ENCODE data around the gene HDAC1. TPM values are rescaled to one million over a fixed set of nuclear protein-coding genes. Genes with fewer than 3 reads are reported as not detected.

Gene HDAC1
- polyA plus RNA-seq, 1 of the 3 experiments (the other 2 are of a cell fraction): 172 TPM

DNA sequence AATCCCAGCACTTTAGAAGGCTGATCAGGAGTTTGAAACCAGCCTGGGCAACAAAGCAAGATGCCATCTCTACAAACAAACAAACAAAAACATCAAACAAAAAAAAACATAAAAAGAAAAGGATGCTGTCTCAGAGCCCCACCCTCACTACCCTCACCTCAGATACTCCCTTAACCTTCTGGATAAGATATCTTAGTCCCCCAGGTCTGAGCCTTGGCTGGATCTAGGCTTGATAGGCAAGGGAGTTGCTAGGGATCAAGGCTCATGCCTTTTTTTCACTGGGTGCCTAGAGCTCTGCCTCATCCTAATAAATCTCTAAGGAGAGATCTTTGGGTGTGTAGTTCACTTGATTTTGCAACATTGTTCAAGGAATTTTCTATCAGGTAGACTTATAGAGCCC, 7.4 kb downstream of the HDAC1 start:
- H3K36me3 ChIP-seq (replicated peaks in 1 of 2; ENCODE audit: control insufficient read depth in 1 of 2, insufficient read depth in 2 of 2, low read length in 1 of 2): peaks cover 5 to 25% of the 10 kb centered on the region in 2 experiments
- H2AFZ ChIP-seq (ENCODE audit: low read depth): no peak overlapping the region
- CTCF ChIA-PET: no interaction called here
- TF ChIP-seq, protein P1, sequence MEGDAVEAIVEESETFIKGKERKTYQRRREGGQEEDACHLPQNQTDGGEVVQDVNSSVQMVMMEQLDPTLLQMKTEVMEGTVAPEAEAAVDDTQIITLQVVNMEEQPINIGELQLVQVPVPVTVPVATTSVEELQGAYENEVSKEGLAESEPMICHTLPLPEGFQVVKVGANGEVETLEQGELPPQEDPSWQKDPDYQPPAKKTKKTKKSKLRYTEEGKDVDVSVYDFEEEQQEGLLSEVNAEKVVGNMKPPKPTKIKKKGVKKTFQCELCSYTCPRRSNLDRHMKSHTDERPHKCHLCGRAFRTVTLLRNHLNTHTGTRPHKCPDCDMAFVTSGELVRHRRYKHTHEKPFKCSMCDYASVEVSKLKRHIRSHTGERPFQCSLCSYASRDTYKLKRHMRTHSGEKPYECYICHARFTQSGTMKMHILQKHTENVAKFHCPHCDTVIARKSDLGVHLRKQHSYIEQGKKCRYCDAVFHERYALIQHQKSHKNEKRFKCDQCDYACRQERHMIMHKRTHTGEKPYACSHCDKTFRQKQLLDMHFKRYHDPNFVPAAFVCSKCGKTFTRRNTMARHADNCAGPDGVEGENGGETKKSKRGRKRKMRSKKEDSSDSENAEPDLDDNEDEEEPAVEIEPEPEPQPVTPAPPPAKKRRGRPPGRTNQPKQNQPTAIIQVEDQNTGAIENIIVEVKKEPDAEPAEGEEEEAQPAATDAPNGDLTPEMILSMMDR (IDR thresholded peaks at IDR 0.05): no peak
- TF ChIP-seq GABPA (IDR thresholded peaks at IDR 0.05; ENCODE audit: low read depth) (no peak), EZH2phosphoT487 (IDR thresholded peaks at IDR 0.05; ENCODE audit: borderline replicate concordance, low read depth) (no peak), JUND (IDR thresholded peaks at IDR 0.05) (no peak), NRF1 (IDR thresholded peaks at IDR 0.05; ENCODE audit: low read depth, low read length) (no peak), RFX5 (IDR thresholded peaks at IDR 0.05; ENCODE audit: low read length) (no peak), RXRA (IDR thresholded peaks at IDR 0.05; ENCODE audit: borderline replicate concordance, low read depth) (no peak), SMC3 (IDR thresholded peaks at IDR 0.05; ENCODE audit: low read depth, low read length) (no peak)
- TF ChIP-seq, protein P2, sequence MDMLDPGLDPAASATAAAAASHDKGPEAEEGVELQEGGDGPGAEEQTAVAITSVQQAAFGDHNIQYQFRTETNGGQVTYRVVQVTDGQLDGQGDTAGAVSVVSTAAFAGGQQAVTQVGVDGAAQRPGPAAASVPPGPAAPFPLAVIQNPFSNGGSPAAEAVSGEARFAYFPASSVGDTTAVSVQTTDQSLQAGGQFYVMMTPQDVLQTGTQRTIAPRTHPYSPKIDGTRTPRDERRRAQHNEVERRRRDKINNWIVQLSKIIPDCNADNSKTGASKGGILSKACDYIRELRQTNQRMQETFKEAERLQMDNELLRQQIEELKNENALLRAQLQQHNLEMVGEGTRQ (IDR thresholded peaks at IDR 0.05; ENCODE audit: borderline replicate concordance, low read depth, low read length): no peak
- TF ChIP-seq, protein P3, sequence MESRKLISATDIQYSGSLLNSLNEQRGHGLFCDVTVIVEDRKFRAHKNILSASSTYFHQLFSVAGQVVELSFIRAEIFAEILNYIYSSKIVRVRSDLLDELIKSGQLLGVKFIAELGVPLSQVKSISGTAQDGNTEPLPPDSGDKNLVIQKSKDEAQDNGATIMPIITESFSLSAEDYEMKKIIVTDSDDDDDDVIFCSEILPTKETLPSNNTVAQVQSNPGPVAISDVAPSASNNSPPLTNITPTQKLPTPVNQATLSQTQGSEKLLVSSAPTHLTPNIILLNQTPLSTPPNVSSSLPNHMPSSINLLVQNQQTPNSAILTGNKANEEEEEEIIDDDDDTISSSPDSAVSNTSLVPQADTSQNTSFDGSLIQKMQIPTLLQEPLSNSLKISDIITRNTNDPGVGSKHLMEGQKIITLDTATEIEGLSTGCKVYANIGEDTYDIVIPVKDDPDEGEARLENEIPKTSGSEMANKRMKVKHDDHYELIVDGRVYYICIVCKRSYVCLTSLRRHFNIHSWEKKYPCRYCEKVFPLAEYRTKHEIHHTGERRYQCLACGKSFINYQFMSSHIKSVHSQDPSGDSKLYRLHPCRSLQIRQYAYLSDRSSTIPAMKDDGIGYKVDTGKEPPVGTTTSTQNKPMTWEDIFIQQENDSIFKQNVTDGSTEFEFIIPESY (IDR thresholded peaks at IDR 0.05; ENCODE audit: borderline replicate concordance, low read depth): no peak
- no peaks in the 10 kb centered on the region; a peak in 1 of 4 replicates for H3K4me1 ChIP-seq (ENCODE audit: control insufficient read depth in 1 of 2, insufficient read depth in 2 of 2, low read depth in 1 of 2, low read length in 1 of 2)
- no peaks in the 10 kb centered on the region for H3K9me3 ChIP-seq
- no peak overlapping the region for H3K9ac ChIP-seq
- H3F3A ChIP-seq (replicated peaks; ENCODE audit: insufficient read depth): no peaks in the 10 kb centered on the region
- 0 out of 2 replicates have a peak, but pooled peaks cover 11% of the 10 kb centered on the region for H4K20me1 ChIP-seq (ENCODE audit: insufficient read depth)
- H3K27me3 ChIP-seq (ENCODE audit: insufficient read depth): no peaks in the 10 kb centered on the region
- POLR2A ChIA-PET: no interaction called here
- no peak overlapping the region for H3K4me2 ChIP-seq
- peaks cover 82% of the 10 kb centered on the region for H3K79me2 ChIP-seq (ENCODE audit: insufficient read depth)
- H3K4me3 ChIP-seq (ENCODE audit: low read depth in 2 of 2, low read length in 1 of 2): no peak overlapping the region
- no peaks in the 10 kb centered on the region for H3K9me2 ChIP-seq
- H3K27ac ChIP-seq (ENCODE audit: low read depth in 2 of 2, low read length in 1 of 2): no peak overlapping the region
- DNase-seq: no peak

DNA sequence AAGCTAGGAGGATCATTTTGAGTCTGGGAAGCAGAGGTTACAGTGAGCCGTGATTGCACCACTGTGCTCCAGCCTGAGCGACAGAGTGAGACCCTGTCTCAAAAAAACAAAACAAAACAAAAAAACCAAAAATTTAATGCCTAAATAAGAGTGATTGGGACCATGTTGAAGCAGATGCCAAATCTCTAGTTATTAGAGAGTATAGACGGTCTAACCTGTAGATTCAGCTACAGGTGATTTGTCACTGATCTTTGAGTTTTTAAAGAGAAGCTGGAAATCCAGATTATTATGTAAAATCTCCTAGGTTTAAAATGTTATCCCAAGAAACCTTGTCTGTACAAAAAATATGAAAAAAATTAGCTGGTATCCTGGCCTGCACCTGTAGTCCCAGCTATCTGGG, 11.5 kb downstream of the HDAC1 start:
- CTCF ChIA-PET: interaction anchor here (0.7 to 1.5 kb wide), 2 partner anchors 16 to 88 kb away, joined by 3 read pairs; no protein-coding TSS in a partner anchor
- no peak for TF ChIP-seq SMC3 (IDR thresholded peaks at IDR 0.05; ENCODE audit: low read depth, low read length)
- TF ChIP-seq JUND (IDR thresholded peaks at IDR 0.05): no peak
- TF ChIP-seq GABPA (IDR thresholded peaks at IDR 0.05; ENCODE audit: low read depth): no peak
- TF ChIP-seq EZH2phosphoT487 (IDR thresholded peaks at IDR 0.05; ENCODE audit: borderline replicate concordance, low read depth): no peak
- TF ChIP-seq TAF1 (IDR thresholded peaks at IDR 0.05; ENCODE audit: borderline replicate concordance, low read depth, low read length): no peak
- TF ChIP-seq, protein P4, sequence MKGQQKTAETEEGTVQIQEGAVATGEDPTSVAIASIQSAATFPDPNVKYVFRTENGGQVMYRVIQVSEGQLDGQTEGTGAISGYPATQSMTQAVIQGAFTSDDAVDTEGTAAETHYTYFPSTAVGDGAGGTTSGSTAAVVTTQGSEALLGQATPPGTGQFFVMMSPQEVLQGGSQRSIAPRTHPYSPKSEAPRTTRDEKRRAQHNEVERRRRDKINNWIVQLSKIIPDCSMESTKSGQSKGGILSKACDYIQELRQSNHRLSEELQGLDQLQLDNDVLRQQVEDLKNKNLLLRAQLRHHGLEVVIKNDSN (IDR thresholded peaks at IDR 0.05; ENCODE audit: borderline replicate concordance, low read depth): no peak
- no peak for TF ChIP-seq GATA2 (CRISPR knock-in tag; IDR thresholded peaks at IDR 0.05)
- no peak for TF ChIP-seq RXRA (IDR thresholded peaks at IDR 0.05; ENCODE audit: borderline replicate concordance, low read depth)
- Histone ChIP-seq H3K36me3 (replicated peaks in 1 of 2; ENCODE audit: control insufficient read depth in 1 of 2, insufficient read depth in 2 of 2, low read length in 1 of 2) (peaks cover 11 to 49% of the 10 kb centered on the region in 2 experiments), H3K27ac (ENCODE audit: low read depth in 2 of 2, low read length in 1 of 2) (no peak overlapping the region), H3K9ac (no peak overlapping the region), H3K4me1 (ENCODE audit: control insufficient read depth in 1 of 2, insufficient read depth in 2 of 2, low read depth in 1 of 2, low read length in 1 of 2) (peaks cover 0 to 3% of the 10 kb centered on the region in 2 experiments; a peak in 1 of 4 replicates), H3K4me2 (no peak overlapping the region), H3K79me2 (ENCODE audit: insufficient read depth) (peaks cover 81% of the 10 kb centered on the region), H3K9me3 (peaks cover 6% of the 10 kb centered on the region; the same call in 1 of the 2 replicates), H3K27me3 (ENCODE audit: insufficient read depth) (no peaks in the 10 kb centered on the region), H3F3A (replicated peaks; ENCODE audit: insufficient read depth) (no peaks in the 10 kb centered on the region), H4K20me1 (ENCODE audit: insufficient read depth) (no peaks in the 10 kb centered on the region; the same call in 1 of the 2 replicates), H3K4me3 (ENCODE audit: low read depth in 2 of 2, low read length in 1 of 2) (no peak overlapping the region), H2AFZ (ENCODE audit: low read depth) (no peak overlapping the region), H3K9me2 (no peaks in the 10 kb centered on the region)
- no peak for DNase-seq
- WGBS (ENCODE audit: low lambda C conversion rate): 100% methylated on average over 3 of the region's 3 CpGs
- POLR2A ChIA-PET: no interaction called here
